ENCODE measurements around the gene PRSS56. TPM values are rescaled to one million over a fixed set of nuclear protein-coding genes. Genes with fewer than 3 reads are reported as not detected.

The PRSS56 gene
- total RNA-seq, 2 donors from 2014 or later, result not detected

- no peak overlapping the region for H3K4me3 ChIP-seq
- no peak overlapping the region for H3K9ac ChIP-seq (ENCODE audit: low read depth in 2 of 2, low read length in 2 of 2)
- intact Hi-C loops (cut with DNase I), result no loop called here
- TF ChIP-seq CTCF (IDR thresholded peaks at IDR 0.05), result no peak
- peaks cover 40% of the 10 kb centered on the region for H3K27me3 ChIP-seq
- H3K4me1 ChIP-seq, result peaks cover 3% of the 10 kb centered on the region
- no peak for DNase-seq
- H3K9me3 ChIP-seq, result no peaks in the 10 kb centered on the region
- H3K36me3 ChIP-seq, result no peaks in the 10 kb centered on the region
- no peak overlapping the region for H3K27ac ChIP-seq
Measured at GRCh38 chr2:232522623-232523401, 2.6 kb downstream of the PRSS56 start.

GRCh38 chr2:232523402-232523681 is 3.2 kb downstream of the PRSS56 start:
- H3K27me3 ChIP-seq, result peaks cover 40% of the 10 kb centered on the region
- H3K36me3 ChIP-seq, result no peaks in the 10 kb centered on the region
- H3K4me3 ChIP-seq, result no peak overlapping the region
- TF ChIP-seq CTCF (IDR thresholded peaks at IDR 0.05), result no peak
- no peak for DNase-seq
- intact Hi-C loops (cut with DNase I), result no loop called here
- H3K4me1 ChIP-seq, result peaks cover 3% of the 10 kb centered on the region
- H3K9ac ChIP-seq (ENCODE audit: low read depth in 2 of 2, low read length in 2 of 2), result no peak overlapping the region
- no peaks in the 10 kb centered on the region for H3K9me3 ChIP-seq
- H3K27ac ChIP-seq, result no peak overlapping the region

- Histone ChIP-seq H3K27ac (no peak overlapping the region), H3K4me1 (peaks cover 3% of the 10 kb centered on the region), H3K27me3 (peaks cover 40% of the 10 kb centered on the region), H3K9me3 (no peaks in the 10 kb centered on the region), H3K36me3 (no peaks in the 10 kb centered on the region), H3K4me3 (peak overlapping the region; percentile 10), H3K9ac (ENCODE audit: low read depth in 2 of 2, low read length in 2 of 2) (no peak overlapping the region)
- TF ChIP-seq CTCF (IDR thresholded peaks at IDR 0.05), result no peak
- intact Hi-C loops (cut with DNase I), result no loop called here
- peak; percentile 41 for DNase-seq
Measured at GRCh38 chr2:232523682-232524597, 3.8 kb downstream of the PRSS56 start.

- no peak for TF ChIP-seq CTCF (IDR thresholded peaks at IDR 0.05)
- no peaks in the 10 kb centered on the region for H3K9me3 ChIP-seq
- peaks cover 40% of the 10 kb centered on the region for H3K27me3 ChIP-seq
- intact Hi-C loops (cut with DNase I), result no loop called here
- no peaks in the 10 kb centered on the region for H3K36me3 ChIP-seq
- no peak for DNase-seq
- H3K4me1 ChIP-seq, result peaks cover 3% of the 10 kb centered on the region
- H3K4me3 ChIP-seq, result no peak overlapping the region
- no peak overlapping the region for H3K27ac ChIP-seq
- no peak overlapping the region for H3K9ac ChIP-seq (ENCODE audit: low read depth in 2 of 2, low read length in 2 of 2)
Measured at GRCh38 chr2:232524771-232525170, 4.6 kb downstream of the PRSS56 start.

GRCh38 chr2:232525199-232525598 is 5.0 kb downstream of the PRSS56 start:
- intact Hi-C loops (cut with DNase I), result no loop called here
- peaks cover 40% of the 10 kb centered on the region for H3K27me3 ChIP-seq
- no peak for TF ChIP-seq CTCF (IDR thresholded peaks at IDR 0.05)
- H3K4me3 ChIP-seq, result no peak overlapping the region
- no peak overlapping the region for H3K27ac ChIP-seq
- no peaks in the 10 kb centered on the region for H3K36me3 ChIP-seq
- peaks cover 3% of the 10 kb centered on the region for H3K4me1 ChIP-seq
- H3K9ac ChIP-seq (ENCODE audit: low read depth in 2 of 2, low read length in 2 of 2), result no peak overlapping the region
- H3K9me3 ChIP-seq, result no peaks in the 10 kb centered on the region
- no peak for DNase-seq
